Spinal cord (tissue), 10 donors: ENCODE data around the gene LSM4. TPM values are rescaled to one million over a fixed set of nuclear protein-coding genes. Genes with fewer than 3 reads are reported as not detected.
"Not testable (repeated sequence)": the region's sequence is repeated elsewhere in the genome, so short reads cannot be mapped to it uniquely, and the experiment has no call there.

Experiments used
- DNase-seq, 6 donors: peaks; one replicate each; pipeline versions ENCODE4 v3.0.0 to v3.0.0-alpha.2; 2013 to 2015; ENCODE audit warnings: low spot score in 6 of 6, low read depth in 4 of 6
- H3K27ac ChIP-seq: one replicate; pipeline ENCODE4 v1.5.1; 2013; ENCODE audit warnings: low read depth, low read length, control low read depth
- H3K27me3 ChIP-seq: one replicate; pipeline ENCODE4 v1.6.1; 2013; ENCODE audit warnings: low read length; ENCODE audit not compliant: control insufficient read depth, insufficient read depth
- H3K36me3 ChIP-seq: one replicate; pipeline ENCODE4 v1.6.1; 2013; ENCODE audit warnings: low read length; ENCODE audit not compliant: control insufficient read depth, insufficient read depth
- H3K4me1 ChIP-seq: one replicate; pipeline ENCODE4 v1.6.1; 2013; ENCODE audit warnings: low read length; ENCODE audit not compliant: control insufficient read depth, insufficient read depth
- H3K4me3 ChIP-seq: one replicate; pipeline ENCODE4 v1.5.1; 2013; ENCODE audit warnings: low read depth, low read length, control low read depth
- H3K9me3 ChIP-seq: one replicate; pipeline ENCODE4 v1.6.1; 2013; ENCODE audit warnings: low read length; ENCODE audit not compliant: control insufficient read depth, insufficient read depth
- WGBS: methylation state at CpG from one replicate; pipeline ENCODE4 v1.1.5; 2013; ENCODE audit warnings: missing lambda C conversion rate; ENCODE audit not compliant: insufficient coverage; 5-methylcytosine and 5-hydroxymethylcytosine counted together
- polyA plus RNA-seq, 2 donors: library from polyadenylated mRNA; unstranded; fragments of 120-200 nt; gene quantifications; one replicate each; pipeline ENCODE4 v1.2.1, GENCODE V29; 2013; ENCODE audit not compliant: insufficient read length in 2 of 2
- total RNA-seq, 2 donors: library from RNA; depleted of rRNA in 1 of 2; stranded (reverse); fragments of 120-200 nt in 1 of 2; fragments of >200 nt in 1 of 2; gene quantifications; one replicate each; pipeline versions ENCODE4 v1.2.3 to v1.2.4, GENCODE V29; 2013 to 2014
- donor health status: healthy.

Gene LSM4
- total and polyA plus RNA-seq, 4 donors: 69.4 to 120 (median 105) TPM

DNA sequence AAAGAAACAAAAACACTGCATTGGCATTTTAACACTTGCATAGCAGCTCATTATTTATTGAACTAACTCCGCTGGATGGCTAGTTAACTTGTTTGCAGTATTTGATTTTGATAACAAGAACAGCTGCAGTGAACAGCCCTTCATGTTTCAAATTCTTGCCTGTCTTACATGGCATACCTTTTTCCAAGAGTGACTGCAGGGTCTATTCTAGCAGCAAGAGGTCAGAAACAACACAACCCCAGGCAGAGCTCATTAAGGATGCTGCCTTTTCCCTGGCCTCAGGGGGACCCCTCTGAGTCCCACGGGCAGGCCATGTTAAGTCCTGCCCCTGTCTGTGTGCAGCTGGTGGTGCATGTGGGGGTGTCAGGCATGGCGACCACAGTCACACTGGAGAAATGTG, 34.2 kb upstream of the LSM4 start:
- Histone ChIP-seq H3K4me3 (no peak overlapping the region), H3K4me1 (no peaks in the 10 kb centered on the region), H3K36me3 (peaks cover 56% of the 10 kb centered on the region), H3K27me3 (no peaks in the 10 kb centered on the region), H3K9me3 (no peaks in the 10 kb centered on the region), H3K27ac (no peak overlapping the region)
- DNase-seq: no peak
- WGBS: 91% methylated on average over 2 of the region's 3 CpGs

DNA sequence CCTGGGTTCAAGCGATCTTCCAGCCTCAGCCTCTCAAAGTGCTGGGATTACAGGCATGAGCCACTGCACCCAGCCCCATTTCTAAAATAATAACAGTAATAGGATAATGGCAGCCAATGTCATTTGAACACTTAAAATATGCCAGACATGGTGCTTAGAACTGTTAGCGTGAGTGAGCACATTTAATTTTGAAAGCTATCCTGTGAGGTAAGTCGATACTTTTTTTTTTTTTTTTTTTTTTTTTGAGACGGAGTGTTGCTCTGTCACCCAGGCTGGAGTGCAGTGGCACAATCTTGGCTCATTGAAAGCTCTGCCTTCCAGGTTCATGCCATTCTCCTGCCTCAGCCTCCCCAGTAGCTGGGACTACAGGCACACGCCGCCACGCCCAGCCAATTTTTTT, 31.9 kb upstream of the LSM4 start:
- not testable (repeated sequence) for H3K4me1 ChIP-seq, H3K9me3 ChIP-seq, H3K27me3 ChIP-seq, DNase-seq, H3K27ac ChIP-seq, H3K4me3 ChIP-seq
- no CpG with 5 or more reads among the region's 7 CpGs for WGBS
- peaks cover 48% of the 10 kb centered on the region for H3K36me3 ChIP-seq

DNA sequence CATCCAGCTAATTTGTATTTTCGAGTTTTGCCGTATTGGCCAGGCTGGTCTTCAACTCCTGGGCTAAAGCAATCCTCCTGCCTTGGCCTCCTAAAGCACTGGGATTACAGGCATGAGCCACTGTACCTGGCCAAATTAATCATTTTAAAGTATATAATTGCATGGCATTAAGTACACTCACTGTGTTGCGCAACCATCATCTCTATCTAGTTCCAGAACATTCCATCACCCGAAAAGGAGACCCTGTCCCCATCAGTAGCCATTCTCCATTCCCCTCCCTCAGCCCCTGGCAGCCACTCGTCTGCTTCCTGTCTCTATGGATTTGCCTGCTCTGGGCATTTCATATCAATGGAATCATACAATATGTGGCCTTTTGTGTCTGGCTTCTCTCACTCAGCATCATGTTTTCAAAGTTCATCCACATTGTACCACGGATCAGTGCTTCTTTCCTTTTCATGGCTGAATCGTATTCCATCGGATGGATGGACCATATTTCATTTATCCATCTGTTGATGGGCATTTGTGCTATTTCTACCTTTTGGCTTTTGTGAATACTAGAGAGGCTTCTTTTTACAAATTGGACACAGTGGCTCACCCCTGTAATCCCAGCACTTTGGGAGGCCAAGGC, 30.6 kb upstream of the LSM4 start:
- DNase-seq: no peak
- Histone ChIP-seq H3K4me1 (no peaks in the 10 kb centered on the region), H3K27me3 (no peaks in the 10 kb centered on the region), H3K27ac (no peak overlapping the region), H3K4me3 (no peak overlapping the region), H3K9me3 (no peaks in the 10 kb centered on the region), H3K36me3 (peaks cover 42% of the 10 kb centered on the region)
- WGBS: 87% methylated on average over 5 of the region's 8 CpGs

DNA sequence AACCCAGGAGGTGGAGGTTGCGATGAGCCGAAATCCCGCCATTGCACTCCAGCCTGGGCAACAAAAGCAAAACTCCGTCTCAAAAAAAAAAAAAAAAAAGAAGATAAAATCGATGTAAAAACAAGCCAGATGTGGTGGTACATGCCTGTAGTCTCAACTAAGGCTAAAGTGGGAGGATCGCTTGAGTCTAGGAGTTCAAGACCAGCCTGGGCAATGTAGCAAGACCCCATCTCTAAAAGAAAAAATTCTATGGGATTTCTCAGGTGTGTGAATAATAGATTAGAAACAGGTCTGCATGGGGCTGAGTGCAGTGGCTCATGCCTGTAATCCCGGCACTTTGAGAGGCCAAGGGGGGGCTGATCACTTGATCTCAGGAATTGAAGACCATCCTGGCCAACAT, 28.7 kb upstream of the LSM4 start:
- no peak overlapping the region for H3K4me3 ChIP-seq
- DNase-seq: no peak
- peaks cover 28% of the 10 kb centered on the region for H3K36me3 ChIP-seq
- H3K27me3 ChIP-seq: no peaks in the 10 kb centered on the region
- peaks cover 4% of the 10 kb centered on the region for H3K4me1 ChIP-seq
- no peak overlapping the region for H3K27ac ChIP-seq
- 100% methylated on average over 1 of the region's 7 CpGs for WGBS
- no peaks in the 10 kb centered on the region for H3K9me3 ChIP-seq

- H3K9me3 ChIP-seq: no peaks in the 10 kb centered on the region
- no peak overlapping the region for H3K27ac ChIP-seq
- no peaks in the 10 kb centered on the region for H3K27me3 ChIP-seq
- H3K4me3 ChIP-seq: no peak overlapping the region
- DNase-seq: no peak
- peaks cover 17% of the 10 kb centered on the region for H3K36me3 ChIP-seq
- WGBS: 87% methylated on average over 9 of the region's 9 CpGs
- H3K4me1 ChIP-seq: peaks cover 4% of the 10 kb centered on the region
These were observed 27.6 kb upstream of the LSM4 start for GRCh38 chr19:18350490-18350889.

- peaks cover 9% of the 10 kb centered on the region for H3K4me1 ChIP-seq
- no peaks in the 10 kb centered on the region for H3K9me3 ChIP-seq
- no peak overlapping the region for H3K4me3 ChIP-seq
- peak in 2 of 6 donors; percentile 12 to 33 for DNase-seq
- 89% methylated on average over 3 of the region's 12 CpGs for WGBS
- no peak overlapping the region for H3K27ac ChIP-seq
- peaks cover 14% of the 10 kb centered on the region for H3K36me3 ChIP-seq
- no peaks in the 10 kb centered on the region for H3K27me3 ChIP-seq
These were observed 26.8 kb upstream of the LSM4 start for GRCh38 chr19:18349524-18350128.

DNA sequence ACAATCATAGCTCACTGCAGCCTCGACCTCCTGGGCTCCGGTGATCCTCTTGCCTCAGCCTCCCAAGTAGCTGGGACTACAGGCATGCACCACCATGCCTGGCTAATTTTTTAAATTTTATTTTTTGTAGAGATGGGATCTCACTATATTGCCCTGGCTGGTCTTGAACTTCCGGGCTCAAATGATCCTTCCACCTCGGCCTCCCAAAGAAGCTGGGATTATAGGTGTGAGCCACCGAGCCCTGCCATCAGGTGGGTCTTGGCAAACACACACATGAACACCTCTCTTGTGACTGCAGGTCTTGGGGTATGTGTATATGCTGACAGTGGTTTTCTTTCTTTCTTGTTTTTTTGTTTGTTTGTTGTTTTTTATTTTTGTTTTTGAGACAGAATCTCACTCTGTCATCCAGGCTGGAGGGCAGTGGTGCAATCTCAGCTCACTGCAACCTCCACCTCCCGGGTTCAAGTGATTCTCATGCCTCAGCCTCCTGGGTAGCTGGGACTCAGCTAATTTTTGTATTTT, 26.0 kb upstream of the LSM4 start:
- WGBS: 100% methylated on average over 1 of the region's 6 CpGs
- not testable (repeated sequence) for H3K9me3 ChIP-seq, H3K27me3 ChIP-seq, H3K4me3 ChIP-seq, H3K27ac ChIP-seq, DNase-seq
- H3K4me1 ChIP-seq: peaks cover 13% of the 10 kb centered on the region
- H3K36me3 ChIP-seq: peaks cover 14% of the 10 kb centered on the region

DNA sequence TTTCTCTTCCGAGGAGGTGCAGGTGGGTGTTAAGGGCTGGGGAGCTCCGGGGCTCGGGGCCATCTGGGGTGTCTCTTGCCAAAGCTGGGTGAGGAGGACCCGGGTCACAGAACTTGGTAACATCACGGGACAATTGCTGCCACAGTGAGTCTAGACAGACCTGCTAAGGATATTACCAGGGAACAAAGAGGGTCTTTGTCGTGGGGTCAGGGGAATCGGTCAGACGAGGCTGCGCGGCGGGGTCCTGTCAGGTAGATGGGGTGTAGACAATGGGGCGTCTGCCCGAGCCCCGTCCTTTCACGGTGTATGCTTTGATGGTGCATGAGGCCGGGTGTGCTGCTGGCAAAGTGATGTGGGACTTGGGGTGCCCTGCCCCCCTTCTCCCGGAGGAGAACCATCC, 25.3 kb upstream of the LSM4 start:
- Histone ChIP-seq H3K27me3 (no peaks in the 10 kb centered on the region), H3K9me3 (no peaks in the 10 kb centered on the region), H3K4me3 (no peak overlapping the region), H3K36me3 (peaks cover 17% of the 10 kb centered on the region), H3K4me1 (peaks cover 16% of the 10 kb centered on the region), H3K27ac (no peak overlapping the region)
- DNase-seq: no peak
- 39% methylated on average over 16 of the region's 17 CpGs for WGBS

DNA sequence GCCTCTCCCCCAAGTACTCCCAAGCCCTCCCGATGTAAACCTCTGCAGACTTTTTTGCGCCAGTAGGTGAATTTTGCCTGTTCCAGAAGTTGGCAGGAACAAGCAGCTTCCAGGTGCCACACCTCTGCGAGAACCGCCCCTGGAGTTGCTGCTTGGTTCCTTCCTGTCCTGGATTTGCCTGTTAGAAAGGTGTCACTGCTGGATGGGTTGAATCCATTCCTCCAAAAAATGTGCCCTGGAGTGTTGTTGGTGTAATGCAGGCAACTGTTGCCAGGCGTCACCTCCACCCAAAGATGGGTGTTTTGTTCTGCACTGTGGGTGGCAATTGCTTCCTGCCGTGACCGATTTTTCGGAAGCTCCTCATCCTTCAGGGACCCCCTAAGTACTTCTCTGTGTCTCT, 23.2 kb upstream of the LSM4 start:
- H3K4me1 ChIP-seq: peaks cover 29% of the 10 kb centered on the region
- no peaks in the 10 kb centered on the region for H3K27me3 ChIP-seq
- no peaks in the 10 kb centered on the region for H3K9me3 ChIP-seq
- peaks cover 23% of the 10 kb centered on the region for H3K36me3 ChIP-seq
- WGBS: 68% methylated on average over 4 of the region's 8 CpGs
- no peak for DNase-seq
- H3K27ac ChIP-seq: no peak overlapping the region
- no peak overlapping the region for H3K4me3 ChIP-seq

DNA sequence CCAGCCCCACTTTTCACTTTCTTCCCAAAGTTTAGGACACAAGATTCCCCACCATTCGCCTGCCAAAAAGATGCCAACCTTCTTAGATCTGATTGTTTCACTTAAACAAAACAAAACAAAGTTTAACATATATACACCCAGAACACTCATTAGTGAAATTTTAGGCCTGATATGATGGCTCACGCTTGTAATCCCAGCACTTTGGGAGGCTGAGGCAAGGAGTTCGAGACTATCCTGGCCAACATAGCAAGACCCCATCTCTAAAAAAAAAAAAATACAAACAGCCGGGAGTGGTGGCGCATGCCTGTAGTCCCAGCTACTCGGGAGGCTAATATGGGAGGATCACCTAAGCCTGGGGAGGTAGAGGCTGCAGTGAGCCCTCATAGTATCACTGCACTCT, 22.4 kb upstream of the LSM4 start:
- H3K27ac ChIP-seq: no peak overlapping the region
- peaks cover 32% of the 10 kb centered on the region for H3K4me1 ChIP-seq
- H3K4me3 ChIP-seq: no peak overlapping the region
- no peaks in the 10 kb centered on the region for H3K27me3 ChIP-seq
- 80% methylated on average over 1 of the region's 6 CpGs for WGBS
- peaks cover 18% of the 10 kb centered on the region for H3K36me3 ChIP-seq
- no peak for DNase-seq
- no peaks in the 10 kb centered on the region for H3K9me3 ChIP-seq
